KBM-7 (cell line): ENCODE results near the gene CAMKV.
"Not testable (repeated sequence)": the region's sequence is repeated elsewhere in the genome, so short reads cannot be mapped to it uniquely, and the experiment has no call there.

ENCODE experiments used
- DNase-seq: peaks from one replicate; pipeline ENCODE4 v3.0.0-alpha.2; 2015
- in situ Hi-C: fragments of 300-500 bp; cut with MboI; formaldehyde crosslinking; loops from 2 replicates; pipeline ENCODE4 v1.14.3; 2020; ENCODE audit warnings: low sequenced_read_pairs, low pct_unique_long_range_greater_than_20kb, mixed read lengths

Gene CAMKV

GRCh38 chr3:49865198-49865784 is 4.4 kb downstream of the CAMKV start:
- in situ Hi-C loops = no loop called here
- no peak for DNase-seq

- no peak for DNase-seq
- in situ Hi-C loops = no loop called here
Observed at GRCh38 chr3:49864505-49864904, 5.2 kb downstream of the CAMKV start.

GRCh38 chr3:49859576-49860305 is 10.0 kb downstream of the CAMKV start:
- in situ Hi-C loops = no loop called here
- DNase-seq = no peak

- peak; percentile 98 for DNase-seq
- in situ Hi-C loops = no loop called here
Observed at GRCh38 chr3:49856181-49857005, 13.3 kb downstream of the CAMKV start, which contains the start of gene TRAIP. Gene TRAIP (minus strand): TSS chr3:49856564. CDS start chr3:49856453, 111 bp downstream.

GRCh38 chr3:49855662-49856061 is 14.0 kb downstream of the CAMKV start:
- in situ Hi-C loops = no loop called here
- DNase-seq = no peak

- no peak for DNase-seq
- in situ Hi-C loops = no loop called here
Observed at GRCh38 chr3:49845694-49846093, 24.0 kb downstream of the CAMKV start.

GRCh38 chr3:49844464-49845183 is 25.1 kb downstream of the CAMKV start:
- DNase-seq = no peak
- in situ Hi-C loops = no loop called here

- in situ Hi-C loops = no loop called here
- no peak for DNase-seq
Observed at GRCh38 chr3:49842843-49843517, 26.7 kb downstream of the CAMKV start.

- in situ Hi-C loops = no loop called here
- DNase-seq = no peak
Observed at GRCh38 chr3:49841806-49842205, 27.9 kb downstream of the CAMKV start.

GRCh38 chr3:49841126-49841696 is 28.5 kb downstream of the CAMKV start:
- DNase-seq = peak; percentile 68
- in situ Hi-C loops = no loop called here

GRCh38 chr3:49840388-49840787 is 29.3 kb downstream of the CAMKV start:
- DNase-seq = no peak
- in situ Hi-C loops = no loop called here

- peak; percentile 78 for DNase-seq
- in situ Hi-C loops = no loop called here
Observed at GRCh38 chr3:49839193-49839809, 30.4 kb downstream of the CAMKV start.

- DNase-seq = peak; percentile 48
- in situ Hi-C loops = no loop called here
Observed at GRCh38 chr3:49831341-49831740, 38.4 kb downstream of the CAMKV start.

- DNase-seq = no peak
- in situ Hi-C loops = no loop called here
Observed at GRCh38 chr3:49826016-49826415, 43.7 kb downstream of the CAMKV start.

- in situ Hi-C loops, DNase-seq: not testable (repeated sequence)
Observed at GRCh38 chr3:49823131-49823530, 46.6 kb downstream of the CAMKV start.

- peak; percentile 73 for DNase-seq
- in situ Hi-C loops = no loop called here
Observed at GRCh38 chr3:49813497-49814174, 56.1 kb downstream of the CAMKV start, which contains the start of gene UBA7. Gene UBA7 (minus strand): TSS chr3:49813953. CDS start chr3:49813787, 166 bp downstream.

GRCh38 chr3:49812916-49813496 is 56.7 kb downstream of the CAMKV start:
- DNase-seq = no peak
- in situ Hi-C loops = no loop called here
